Astrocyte of the spinal cord (primary cell): ENCODE data around the gene NMT1.
A peak's percentile ranks its signal among the peaks of the same experiment; 100 is the strongest.

ENCODE experiments used
- DNase-seq: peaks from one replicate; pipeline ENCODE4 v3.0.0; 2011; ENCODE audit warnings: low read depth, low spot score
- H3K4me3 ChIP-seq: 2 replicates; pipeline ENCODE4 v1.5.1; 2011; ENCODE audit warnings: low read depth, mild to moderate bottlenecking, low read length, moderate library complexity
- in situ Hi-C: cut with HindIII; loops from 2 replicates; pipeline ENCODE4 v1.10.0; 2017; ENCODE audit warnings: low sequenced_read_pairs
- TF ChIP-seq, protein P1 (sequence below): IDR thresholded peaks from 2 replicates; pipeline ENCODE4 v1.5.1; 2012; ENCODE audit warnings: low read depth, mild to moderate bottlenecking, low read length, inconsistent platforms

Gene NMT1

DNA sequence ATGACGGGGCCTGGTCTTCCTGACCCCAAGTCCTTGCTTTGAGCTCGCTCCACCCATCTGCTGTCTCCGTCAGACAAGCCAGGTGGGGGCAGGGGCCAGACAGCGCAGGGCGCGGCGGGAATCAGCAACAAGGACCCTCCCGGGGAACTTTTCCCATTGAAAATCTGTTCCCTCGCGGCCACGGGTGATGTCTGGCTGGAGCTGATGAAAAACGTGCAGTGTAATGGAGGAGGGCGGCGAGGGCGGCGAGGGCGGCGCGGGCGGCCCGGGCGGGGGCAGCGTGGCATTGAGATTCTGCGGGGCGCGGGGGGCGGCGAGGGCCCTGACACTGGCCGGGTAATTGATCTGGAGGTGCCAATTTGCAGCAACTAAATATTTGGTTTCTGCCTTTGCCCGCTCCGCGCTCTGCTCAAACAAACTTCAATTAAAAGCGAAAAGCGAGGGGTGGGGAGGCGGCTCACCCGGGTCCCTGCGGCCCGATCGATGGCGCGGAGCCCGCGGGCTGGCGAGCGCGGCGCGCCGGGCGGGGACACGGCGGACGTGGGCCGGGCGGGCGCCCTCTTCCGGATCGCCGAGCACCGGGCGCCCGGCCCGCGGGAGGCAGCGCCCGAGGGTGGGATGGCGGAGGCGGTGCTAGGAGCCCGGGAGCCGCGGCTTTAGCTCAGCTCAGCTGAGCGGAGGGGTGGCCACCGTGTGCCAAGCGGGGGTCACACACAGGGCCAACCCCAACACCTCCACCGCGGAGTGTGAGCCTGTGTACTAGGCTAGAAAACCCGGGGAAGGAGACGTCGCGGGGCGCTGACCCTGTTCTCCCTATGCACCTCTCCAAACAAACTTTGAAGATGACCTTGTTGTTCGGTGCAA lies 42.0 kb upstream of the NMT1 start:
- TF ChIP-seq, protein P1, sequence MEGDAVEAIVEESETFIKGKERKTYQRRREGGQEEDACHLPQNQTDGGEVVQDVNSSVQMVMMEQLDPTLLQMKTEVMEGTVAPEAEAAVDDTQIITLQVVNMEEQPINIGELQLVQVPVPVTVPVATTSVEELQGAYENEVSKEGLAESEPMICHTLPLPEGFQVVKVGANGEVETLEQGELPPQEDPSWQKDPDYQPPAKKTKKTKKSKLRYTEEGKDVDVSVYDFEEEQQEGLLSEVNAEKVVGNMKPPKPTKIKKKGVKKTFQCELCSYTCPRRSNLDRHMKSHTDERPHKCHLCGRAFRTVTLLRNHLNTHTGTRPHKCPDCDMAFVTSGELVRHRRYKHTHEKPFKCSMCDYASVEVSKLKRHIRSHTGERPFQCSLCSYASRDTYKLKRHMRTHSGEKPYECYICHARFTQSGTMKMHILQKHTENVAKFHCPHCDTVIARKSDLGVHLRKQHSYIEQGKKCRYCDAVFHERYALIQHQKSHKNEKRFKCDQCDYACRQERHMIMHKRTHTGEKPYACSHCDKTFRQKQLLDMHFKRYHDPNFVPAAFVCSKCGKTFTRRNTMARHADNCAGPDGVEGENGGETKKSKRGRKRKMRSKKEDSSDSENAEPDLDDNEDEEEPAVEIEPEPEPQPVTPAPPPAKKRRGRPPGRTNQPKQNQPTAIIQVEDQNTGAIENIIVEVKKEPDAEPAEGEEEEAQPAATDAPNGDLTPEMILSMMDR, result peak; percentile 46
- no peak for DNase-seq
- H3K4me3 ChIP-seq, result peak overlapping the region; percentile 42
- in situ Hi-C loops, result no loop called here

DNA sequence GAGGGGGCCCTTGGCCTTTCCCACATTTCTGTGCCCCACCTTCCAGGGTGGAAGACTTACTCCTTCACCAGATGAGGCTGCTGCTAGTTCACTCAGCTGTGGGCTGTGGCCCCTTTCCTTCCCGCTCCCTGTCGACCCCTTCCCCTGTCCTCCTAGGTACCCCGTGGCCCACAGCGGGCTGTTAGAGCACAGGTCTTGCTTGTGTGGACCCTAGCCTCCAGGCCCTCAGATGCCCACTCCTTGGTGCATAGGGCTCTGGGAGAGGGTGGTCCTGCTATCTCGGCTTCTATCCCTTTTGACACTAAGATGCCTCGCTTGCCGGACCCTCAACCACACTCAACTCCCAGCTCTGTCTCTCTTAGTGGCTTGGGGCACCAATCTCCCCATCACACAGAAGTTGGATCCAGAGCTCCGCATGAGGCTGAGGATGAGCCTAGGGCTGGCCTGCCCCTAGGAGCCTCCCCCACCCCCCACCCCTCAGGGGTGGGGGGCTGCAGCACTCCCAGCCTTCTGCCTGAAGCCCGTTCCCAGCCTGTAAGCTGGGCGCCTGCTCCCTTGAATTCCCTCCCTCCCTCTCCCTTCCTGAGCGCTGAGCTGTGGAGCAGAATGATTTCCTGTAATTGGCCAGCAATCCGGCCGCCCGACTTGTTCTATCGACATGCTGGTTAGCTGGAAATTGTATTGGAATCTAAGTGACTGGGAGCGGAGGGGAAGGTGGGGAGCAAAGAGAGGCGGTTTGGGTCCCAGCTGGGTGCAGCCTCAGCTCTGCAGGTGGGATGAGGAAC lies 40.6 kb upstream of the NMT1 start:
- no peak overlapping the region for H3K4me3 ChIP-seq
- in situ Hi-C loops, result no loop called here
- DNase-seq, result peak; percentile 53
- TF ChIP-seq, protein P1, result no peak

DNA sequence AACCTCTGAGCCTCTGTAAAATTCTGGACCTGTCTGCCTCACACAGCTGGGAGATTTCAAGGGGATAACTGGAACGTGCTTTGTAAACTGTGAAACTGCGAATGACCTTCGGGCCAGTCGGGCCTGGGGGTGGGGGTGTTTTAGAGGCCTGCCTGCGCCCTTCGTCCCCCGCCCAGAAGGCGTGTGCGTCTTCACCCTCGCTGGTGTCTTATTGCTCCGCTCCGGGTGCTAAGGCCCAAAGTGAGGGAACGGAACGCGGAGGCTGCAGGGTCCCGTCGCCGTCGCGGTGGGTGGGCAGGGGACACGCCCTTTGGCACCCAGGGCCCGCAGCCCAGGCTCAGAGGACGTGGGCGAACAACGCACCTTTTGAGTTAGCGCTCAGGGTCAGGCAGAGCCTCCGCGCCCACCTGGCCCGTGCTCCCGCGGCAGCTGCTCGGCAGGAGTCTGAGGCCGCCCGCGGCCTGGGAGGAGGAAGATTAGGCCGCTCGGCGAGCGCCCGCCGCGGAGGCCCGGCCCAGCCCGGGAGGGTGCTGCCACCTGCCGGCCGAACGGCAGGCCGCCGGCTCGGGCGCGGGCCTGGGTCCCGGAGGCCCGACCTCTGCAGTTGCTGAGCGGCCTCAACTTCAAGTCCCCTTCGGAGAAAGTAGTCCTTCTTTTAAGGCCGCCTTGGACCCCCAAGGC lies 39.4 kb upstream of the NMT1 start:
- peak overlapping the region; percentile 29 for H3K4me3 ChIP-seq
- in situ Hi-C loops, result no loop called here
- DNase-seq, result peak; percentile 44
- TF ChIP-seq, protein P1, result peak; percentile 53

DNA sequence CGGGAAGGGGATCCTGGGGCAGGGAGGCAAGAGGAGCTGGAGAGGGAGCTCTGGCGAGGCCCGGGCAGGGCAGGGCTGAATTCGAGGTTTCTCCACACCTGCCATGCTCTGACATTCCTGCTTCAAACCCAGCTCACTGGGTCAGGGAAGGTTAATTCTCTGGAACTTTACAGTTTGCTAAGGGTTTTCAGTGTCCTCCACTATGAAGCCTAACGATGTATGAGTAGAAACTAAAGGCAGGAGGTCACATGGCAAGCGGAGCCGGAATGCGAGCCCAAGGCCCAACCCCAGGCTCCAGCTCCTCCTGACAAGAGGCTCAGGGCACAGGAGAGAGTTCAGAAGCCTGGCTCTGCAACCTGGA lies 38.8 kb upstream of the NMT1 start:
- in situ Hi-C loops, result no loop called here
- TF ChIP-seq, protein P1, result no peak
- H3K4me3 ChIP-seq, result no peak overlapping the region
- DNase-seq, result no peak

DNA sequence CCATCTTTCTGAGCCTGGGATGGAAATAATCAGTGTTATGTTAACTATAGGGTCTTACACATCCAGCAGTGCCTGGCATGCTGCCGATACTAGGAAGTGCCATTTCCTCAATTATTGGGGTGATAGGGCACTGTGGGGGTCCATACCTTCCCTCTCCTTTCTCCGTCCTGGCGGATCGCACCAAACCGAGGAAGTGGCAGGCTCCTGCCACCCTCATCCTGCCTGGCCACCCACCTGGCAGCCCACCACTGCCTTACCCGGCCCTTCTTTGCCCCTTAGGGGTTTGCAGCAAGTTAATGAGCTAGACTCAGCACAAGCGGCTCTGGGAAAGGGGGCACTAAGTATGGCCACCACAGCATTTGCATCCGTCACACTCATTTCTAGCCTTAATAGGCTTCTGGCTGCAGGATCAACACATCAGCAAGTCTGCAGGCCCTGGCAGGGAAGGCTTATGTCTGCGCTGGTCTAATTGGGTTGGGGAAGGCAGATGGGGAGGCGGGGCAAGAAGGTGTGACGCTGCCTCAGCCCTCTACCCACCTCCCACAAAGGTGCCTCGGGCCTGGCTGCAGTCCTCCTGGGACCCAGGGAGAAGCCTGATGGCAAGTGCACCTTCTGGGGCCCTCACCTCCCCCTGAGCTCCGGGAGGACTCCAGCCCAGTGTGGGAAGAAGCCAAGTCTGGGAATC lies 38.3 kb upstream of the NMT1 start:
- in situ Hi-C loops, result no loop called here
- TF ChIP-seq, protein P1, result no peak

DNA sequence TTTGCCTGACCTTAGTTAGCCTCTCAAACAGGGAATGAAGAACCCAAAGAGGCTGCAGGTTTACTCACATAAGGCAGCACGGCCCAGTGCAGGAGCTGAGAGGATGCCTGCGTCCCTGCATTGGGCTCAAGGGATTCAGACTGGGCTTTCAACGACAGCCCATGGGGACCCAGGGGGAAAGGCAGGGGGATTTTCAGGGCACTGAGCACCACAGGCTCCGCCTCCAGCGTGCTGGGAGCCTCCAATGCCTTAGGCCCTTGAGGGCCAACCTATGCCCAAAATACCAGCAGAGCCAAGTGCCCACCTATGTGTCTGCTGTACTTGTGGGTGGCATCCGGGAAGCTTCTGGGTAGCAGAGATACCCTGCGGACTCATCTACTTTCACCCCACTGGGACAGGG lies 32.0 kb upstream of the NMT1 start:
- TF ChIP-seq, protein P1, result no peak
- in situ Hi-C loops, result no loop called here
- H3K4me3 ChIP-seq, result no peak overlapping the region
- DNase-seq, result no peak

More for the DNA sequence above, 38.3 kb upstream of the NMT1 start:
- H3K4me3 ChIP-seq, result no peak overlapping the region
- DNase-seq, result no peak
